Kidney capillary endothelial cell (primary cell): ENCODE data around the gene SEPTIN5.
"Not testable (repeated sequence)": the region's sequence is repeated elsewhere in the genome, so short reads cannot be mapped to it uniquely, and the experiment has no call there.

Source experiments
- DNase-seq: peaks from one replicate; pipeline ENCODE4 v3.0.0-alpha.2; 2018; ENCODE audit warnings: low spot score

Gene SEPTIN5

GRCh38 chr22:19720150-19720827, 6.0 kb downstream of the SEPTIN5 start:
- DNase-seq: no peak

GRCh38 chr22:19720999-19721329, 6.7 kb downstream of the SEPTIN5 start:
- no peak for DNase-seq

GRCh38 chr22:19721330-19722177, 7.3 kb downstream of the SEPTIN5 start:
- DNase-seq: no peak

GRCh38 chr22:19722178-19722981, 8.1 kb downstream of the SEPTIN5 start:
- no peak for DNase-seq

- DNase-seq: no peak
Measured at GRCh38 chr22:19722982-19723231, 8.6 kb downstream of the SEPTIN5 start.

GRCh38 chr22:19723232-19723982, 9.1 kb downstream of the SEPTIN5 start, which contains the start of gene GP1BB:
Gene GP1BB, plus strand, starts transcription at chr22:19723539. Its CDS starts 31 bp downstream, at chr22:19723570.
- no peak for DNase-seq

- DNase-seq: peak; percentile 55
Measured at GRCh38 chr22:19723983-19724827, 9.9 kb downstream of the SEPTIN5 start.

GRCh38 chr22:19724927-19725661, 10.8 kb downstream of the SEPTIN5 start:
- no peak for DNase-seq

- not testable (repeated sequence) for DNase-seq
Measured at GRCh38 chr22:19726064-19726788, 11.9 kb downstream of the SEPTIN5 start.

- no peak for DNase-seq
Measured at GRCh38 chr22:19727310-19728150, 13.2 kb downstream of the SEPTIN5 start.

GRCh38 chr22:19728271-19728670, 14.0 kb downstream of the SEPTIN5 start:
- no peak for DNase-seq

- no peak for DNase-seq
Measured at GRCh38 chr22:19728836-19729235, 14.5 kb downstream of the SEPTIN5 start.

GRCh38 chr22:19729507-19729906, 15.2 kb downstream of the SEPTIN5 start:
- no peak for DNase-seq

GRCh38 chr22:19730198-19730597, 15.9 kb downstream of the SEPTIN5 start:
- DNase-seq: no peak

- DNase-seq: peak; percentile 69
Measured at GRCh38 chr22:19730655-19731360, 16.5 kb downstream of the SEPTIN5 start.

GRCh38 chr22:19731361-19732135, 17.2 kb downstream of the SEPTIN5 start:
- DNase-seq: no peak

- no peak for DNase-seq
Measured at GRCh38 chr22:19732403-19733113, 18.3 kb downstream of the SEPTIN5 start.
